Fibroblast of peridontal ligament (primary cell): ENCODE measurements around the gene C17orf50.
"Not testable (repeated sequence)": the region's sequence is repeated elsewhere in the genome, so short reads cannot be mapped to it uniquely, and the experiment has no call there.

ENCODE experiments used
- DNase-seq: peaks from one replicate; pipeline ENCODE4 v3.0.0-alpha.2; 2010; ENCODE audit errors: extremely low read depth

Gene C17orf50

GRCh38 chr17:35734396-35734795 lies 26.3 kb upstream of the C17orf50 start:
- no peak for DNase-seq

DNA sequence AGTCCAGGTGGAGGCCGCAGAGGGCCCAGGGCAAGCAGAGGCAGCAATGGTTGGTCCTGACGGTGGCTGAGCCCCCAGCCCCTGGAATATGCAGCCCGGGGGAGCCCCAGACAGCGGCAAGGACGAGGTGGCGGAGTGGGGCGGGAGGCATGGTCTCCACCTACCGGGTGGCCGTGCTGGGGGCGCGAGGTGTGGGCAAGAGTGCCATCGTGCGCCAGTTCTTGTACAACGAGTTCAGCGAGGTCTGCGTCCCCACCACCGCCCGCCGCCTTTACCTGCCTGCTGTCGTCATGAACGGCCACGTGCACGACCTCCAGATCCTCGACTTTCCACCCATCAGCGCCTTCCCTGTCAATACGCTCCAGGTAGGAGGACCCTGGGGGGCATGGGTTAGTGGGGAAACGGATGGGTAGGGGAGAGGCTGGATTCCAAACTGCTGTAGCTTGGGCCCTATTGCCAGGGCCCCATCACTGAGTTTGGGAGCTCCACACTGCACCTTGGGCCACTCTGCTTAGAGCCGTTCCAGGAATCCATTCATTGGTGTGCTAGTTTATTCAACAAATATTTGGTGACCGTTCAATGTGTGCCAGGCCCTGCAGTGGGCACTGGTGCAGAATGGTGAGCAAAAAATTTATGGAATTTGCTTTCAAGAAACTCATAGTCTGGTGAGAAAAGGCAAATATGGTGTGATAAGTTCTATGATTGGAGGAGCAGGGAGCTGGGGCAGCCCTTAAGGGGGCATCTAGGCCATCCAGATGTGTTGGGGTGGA lies 25.5 kb upstream of the C17orf50 start:
- no peak for DNase-seq

GRCh38 chr17:35736236-35736635 lies 24.5 kb upstream of the C17orf50 start:
- DNase-seq = no peak

GRCh38 chr17:35738519-35739133 lies 22.1 kb upstream of the C17orf50 start:
- DNase-seq = no peak

- DNase-seq = no peak
These were observed 20.5 kb upstream of the C17orf50 start for GRCh38 chr17:35740216-35740615.

GRCh38 chr17:35740997-35741931 lies 19.4 kb upstream of the C17orf50 start:
- DNase-seq = no peak

DNA sequence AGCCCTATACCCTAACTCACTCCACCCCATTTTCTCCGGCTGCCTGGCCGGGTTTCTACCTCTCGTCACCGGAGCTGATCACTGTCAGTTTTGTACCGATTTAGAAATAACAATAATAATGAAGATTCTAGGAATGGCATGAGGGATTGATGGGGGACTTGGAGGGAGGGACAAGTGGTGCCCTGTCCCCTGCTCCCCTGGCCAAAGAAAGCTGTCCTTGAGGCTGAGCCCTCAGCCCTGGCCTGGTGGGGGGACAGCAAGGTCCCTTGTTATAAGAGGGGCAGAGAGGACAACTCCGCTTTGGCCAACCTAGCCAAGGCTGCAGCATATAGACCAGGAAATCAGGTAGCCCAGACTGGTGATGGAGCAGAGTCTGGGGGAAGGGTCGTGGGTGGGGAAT lies 18.2 kb upstream of the C17orf50 start:
- DNase-seq = no peak

- DNase-seq = no peak
These were observed 17.7 kb upstream of the C17orf50 start for GRCh38 chr17:35742896-35743477.

DNA sequence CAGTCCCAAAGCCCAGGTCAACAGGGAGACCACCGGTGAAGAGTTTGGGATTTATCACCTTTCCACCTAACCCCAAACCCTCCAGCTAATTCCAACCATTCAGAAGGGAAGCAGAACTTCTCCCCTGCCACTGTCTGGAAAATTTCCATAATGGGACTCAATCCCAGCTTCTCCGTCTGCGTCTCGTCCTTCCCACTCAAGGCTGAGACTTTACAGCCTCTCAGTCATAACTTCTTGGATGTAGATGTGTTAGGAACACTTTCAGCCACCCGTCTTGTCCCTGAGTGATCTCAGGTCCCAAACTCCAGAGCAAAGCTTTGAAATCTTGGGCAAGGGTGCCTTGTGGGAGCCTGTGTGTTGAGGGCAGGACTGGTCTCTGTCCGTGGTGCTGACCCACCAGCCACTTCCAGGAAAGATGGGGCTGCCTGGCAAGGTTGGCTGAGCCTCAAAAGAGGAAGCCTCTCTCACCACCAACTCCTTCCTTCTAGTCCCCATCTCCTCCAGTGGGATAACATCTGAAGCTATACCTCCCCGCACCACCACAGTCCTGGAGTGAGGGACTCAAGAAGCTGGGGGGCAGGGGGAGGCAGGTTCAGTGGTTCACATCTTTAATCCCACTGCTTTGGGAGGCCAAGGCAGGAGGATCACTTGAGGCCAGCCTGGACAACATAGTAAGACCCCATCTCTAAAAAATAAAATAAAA lies 16.9 kb upstream of the C17orf50 start:
- peak; percentile 39 for DNase-seq

GRCh38 chr17:35744830-35745229 lies 15.9 kb upstream of the C17orf50 start:
- DNase-seq = no peak

DNA sequence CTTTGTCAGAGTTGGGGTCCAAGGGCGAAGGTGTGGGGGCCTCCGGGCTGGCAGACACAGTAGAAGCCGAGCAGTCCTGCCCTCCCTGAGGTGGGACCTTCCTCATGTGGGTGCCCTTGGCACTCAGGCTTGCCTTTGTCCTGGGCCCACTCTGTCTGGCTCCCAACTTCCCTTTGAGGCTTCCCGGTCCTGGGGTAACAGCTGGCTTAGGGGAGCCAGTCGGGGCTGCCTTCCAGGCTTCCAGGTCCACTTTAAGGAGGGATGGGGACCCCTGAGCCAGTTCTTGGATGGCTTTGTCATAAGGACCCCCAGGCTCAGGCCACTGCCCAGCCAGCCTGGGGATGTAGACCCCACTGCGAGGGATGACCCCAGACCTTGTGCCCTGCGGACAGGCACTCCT lies 15.4 kb upstream of the C17orf50 start:
- no peak for DNase-seq

DNA sequence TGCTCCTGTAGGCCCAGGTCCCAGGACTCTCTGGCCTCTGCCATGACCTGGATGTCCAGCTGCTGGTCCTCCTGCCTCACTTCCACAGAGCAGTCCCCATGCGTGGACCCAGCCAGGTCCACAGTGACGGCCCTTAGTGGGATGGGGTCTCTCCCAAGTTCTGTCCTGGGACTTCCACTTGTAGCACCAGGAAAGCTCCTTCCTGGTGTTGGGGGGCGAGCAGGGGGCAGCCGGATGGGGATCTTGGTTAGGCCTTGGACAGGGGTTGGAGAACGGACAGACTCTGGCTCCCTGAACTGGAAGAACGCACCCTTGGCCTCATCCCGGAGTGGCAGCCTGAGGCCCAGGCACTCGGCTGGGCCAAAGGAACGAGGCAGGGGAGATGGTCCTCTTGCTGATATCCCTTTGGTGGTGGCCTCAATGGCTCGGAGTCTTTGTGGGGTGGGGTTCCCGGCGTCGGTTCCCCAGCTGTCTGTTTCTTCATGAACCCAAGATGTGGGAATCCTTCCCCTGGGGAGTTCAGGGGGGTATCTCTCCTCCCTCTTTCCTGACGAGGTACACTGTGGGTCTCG lies 14.9 kb upstream of the C17orf50 start:
- no peak for DNase-seq

DNA sequence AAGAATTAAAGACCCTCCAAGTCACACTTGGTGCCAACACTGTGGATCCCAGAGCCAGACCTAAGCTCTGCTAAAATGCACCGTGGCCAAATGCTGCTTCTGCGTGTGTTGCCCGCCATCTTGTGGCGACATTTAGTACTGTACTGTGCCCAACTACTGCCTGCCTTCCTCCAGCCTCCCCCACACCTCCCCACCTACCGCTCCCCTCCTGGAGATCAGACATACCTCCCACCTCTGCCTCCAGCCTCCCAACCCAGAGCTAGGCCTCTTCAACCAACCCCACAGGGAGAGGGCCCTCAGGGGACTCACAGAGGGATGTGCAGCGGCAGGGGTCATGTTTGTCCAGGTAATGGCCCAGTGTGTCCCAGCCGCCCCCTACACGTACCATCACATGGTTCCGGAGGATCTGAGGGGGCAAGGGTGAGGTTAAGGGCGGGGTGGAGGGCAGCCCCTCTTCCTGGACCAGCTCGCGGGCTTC lies 13.1 kb upstream of the C17orf50 start:
- peak; percentile 82 for DNase-seq

- no peak for DNase-seq
These were observed 12.3 kb upstream of the C17orf50 start for GRCh38 chr17:35748341-35748841.

GRCh38 chr17:35748979-35749378 lies 11.7 kb upstream of the C17orf50 start:
- DNase-seq = no peak

DNA sequence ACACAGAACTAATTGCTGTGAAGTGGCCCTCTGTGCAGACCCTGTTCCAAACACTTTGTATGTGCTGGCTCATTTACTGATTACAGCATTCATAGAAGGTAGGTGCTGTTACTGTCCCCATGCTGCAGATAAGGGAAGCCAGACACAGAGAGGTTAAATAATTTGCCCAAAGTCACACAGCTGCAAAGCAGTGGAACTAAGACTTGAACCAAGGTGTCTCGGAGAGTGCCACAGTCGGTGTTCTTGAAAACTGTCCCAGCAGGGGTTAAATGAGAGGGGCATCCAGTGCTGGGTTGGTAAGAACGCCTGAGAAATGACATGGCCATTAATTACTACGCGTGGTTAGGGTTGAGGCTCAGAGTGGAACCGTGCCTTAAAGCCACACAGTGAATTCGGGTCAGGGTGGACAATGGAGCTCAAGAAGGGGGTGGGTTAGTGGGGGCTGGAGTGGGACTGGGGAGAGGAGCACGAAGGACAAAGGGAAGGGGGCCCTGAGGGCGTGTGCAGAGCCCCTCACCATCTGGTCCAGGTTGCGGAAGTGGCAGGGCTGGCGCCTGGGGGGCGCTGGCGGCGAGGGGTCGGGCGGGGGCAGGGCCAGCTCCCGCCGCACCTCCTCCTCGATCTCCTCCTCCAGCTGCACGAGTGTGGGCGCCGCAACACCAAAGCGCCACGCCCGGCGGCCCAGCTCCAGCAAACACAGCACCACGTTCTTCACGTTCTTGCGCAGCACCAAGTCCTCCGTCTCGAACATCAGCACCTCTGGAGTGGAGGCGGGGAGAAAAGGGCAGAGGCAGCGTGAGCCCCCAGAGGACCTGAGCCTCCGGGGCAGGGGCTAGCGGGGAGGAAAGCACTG lies 10.9 kb upstream of the C17orf50 start:
- no peak for DNase-seq

DNA sequence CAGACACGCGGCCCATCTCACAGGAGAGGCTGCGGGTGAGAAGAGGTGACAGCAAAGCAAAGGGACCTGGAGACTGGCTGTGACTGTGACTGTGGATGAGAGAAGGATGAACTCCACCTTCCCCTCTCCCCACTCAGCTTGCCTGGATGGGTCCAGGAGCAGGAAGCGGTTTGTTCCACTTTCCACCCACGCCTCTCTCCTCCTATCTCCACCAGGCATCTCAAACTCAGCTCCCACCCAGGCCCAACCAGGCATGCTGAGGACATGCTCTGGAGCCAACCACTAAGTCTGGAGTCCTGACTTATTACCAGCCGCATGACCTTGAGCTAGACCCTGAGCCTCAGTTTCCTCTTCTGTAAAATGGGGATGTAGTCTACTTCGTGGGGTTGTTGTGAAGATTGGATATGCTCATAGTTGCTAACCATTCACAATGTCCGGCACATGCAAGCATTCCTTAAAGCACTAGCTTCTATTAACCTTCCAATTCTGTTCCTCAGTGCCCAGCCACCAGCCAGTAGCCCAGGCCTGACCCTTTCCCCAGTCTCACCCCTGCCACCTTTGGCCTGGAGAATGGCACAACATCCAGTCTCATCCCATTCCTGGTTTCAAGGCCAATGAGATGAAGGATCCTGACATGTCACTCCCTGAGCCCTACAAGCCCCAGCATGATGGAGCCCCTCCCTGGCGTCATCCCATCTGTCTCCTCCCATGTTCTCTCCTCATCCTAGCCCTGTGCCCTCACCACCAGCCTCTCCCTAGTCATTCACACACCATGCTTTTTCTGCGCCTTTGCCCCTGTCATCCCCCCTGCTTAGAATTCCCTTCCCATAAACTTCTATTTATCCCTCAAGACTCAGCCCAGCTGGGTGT lies 9.9 kb upstream of the C17orf50 start:
- DNase-seq = no peak

GRCh38 chr17:35751541-35751940 lies 9.1 kb upstream of the C17orf50 start:
- not testable (repeated sequence) for DNase-seq

- no peak for DNase-seq
These were observed 8.2 kb upstream of the C17orf50 start for GRCh38 chr17:35752471-35752870.
